Suppressor macrophage treated with lipopolysaccharide for 4 hours (primary cell): ENCODE results near the gene SSNA1.
A peak's percentile ranks its signal among the peaks of the same experiment; 100 is the strongest.

Experiments
- DNase-seq: peaks from one replicate; pipeline ENCODE4 v3.0.0-alpha.2; 2020

The SSNA1 gene, protein sequence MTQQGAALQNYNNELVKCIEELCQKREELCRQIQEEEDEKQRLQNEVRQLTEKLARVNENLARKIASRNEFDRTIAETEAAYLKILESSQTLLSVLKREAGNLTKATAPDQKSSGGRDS

GRCh38 chr9:137188490-137189296, at the start of gene SSNA1, which contains the start of gene ANAPC2:
Gene SSNA1, plus strand, starts transcription at chr9:137188676. Its CDS starts 51 bp downstream, at chr9:137188727.
Gene ANAPC2, minus strand, starts transcription at chr9:137188560. Its CDS starts 28 bp downstream, at chr9:137188532.
- peak; percentile 97 for DNase-seq

GRCh38 chr9:137138722-137139467, 49.6 kb upstream of the SSNA1 start, which contains the start of gene GRIN1:
Gene GRIN1, plus strand, starts transcription at chr9:137139154. Its CDS starts 333 bp downstream, at chr9:137139487.
- peak; percentile 36 for DNase-seq

DNA sequence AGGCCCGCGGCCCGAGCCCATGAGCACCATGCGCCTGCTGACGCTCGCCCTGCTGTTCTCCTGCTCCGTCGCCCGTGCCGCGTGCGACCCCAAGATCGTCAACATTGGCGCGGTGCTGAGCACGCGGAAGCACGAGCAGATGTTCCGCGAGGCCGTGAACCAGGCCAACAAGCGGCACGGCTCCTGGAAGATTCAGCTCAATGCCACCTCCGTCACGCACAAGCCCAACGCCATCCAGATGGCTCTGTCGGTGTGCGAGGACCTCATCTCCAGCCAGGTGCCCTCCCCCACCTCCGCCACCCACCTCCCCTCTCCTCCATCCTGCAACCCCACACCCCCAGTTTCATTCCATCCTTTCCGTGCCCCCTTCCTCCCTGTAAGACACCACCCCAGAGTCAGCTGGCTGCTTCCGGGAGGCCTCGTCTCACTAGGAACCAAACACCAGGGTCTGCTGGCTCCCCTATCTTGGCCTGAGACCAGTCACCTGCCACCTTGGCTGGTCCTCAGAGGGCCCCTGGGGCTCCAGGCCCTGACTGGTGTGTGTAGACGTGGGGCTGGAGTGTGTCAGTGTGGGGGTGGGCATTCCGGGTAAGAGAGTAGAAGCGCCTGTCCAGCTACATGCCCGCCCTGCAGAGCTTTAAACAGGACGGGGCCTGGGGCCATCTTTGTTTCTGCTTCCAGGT, 48.9 kb upstream of the SSNA1 start:
- DNase-seq = no peak

DNA sequence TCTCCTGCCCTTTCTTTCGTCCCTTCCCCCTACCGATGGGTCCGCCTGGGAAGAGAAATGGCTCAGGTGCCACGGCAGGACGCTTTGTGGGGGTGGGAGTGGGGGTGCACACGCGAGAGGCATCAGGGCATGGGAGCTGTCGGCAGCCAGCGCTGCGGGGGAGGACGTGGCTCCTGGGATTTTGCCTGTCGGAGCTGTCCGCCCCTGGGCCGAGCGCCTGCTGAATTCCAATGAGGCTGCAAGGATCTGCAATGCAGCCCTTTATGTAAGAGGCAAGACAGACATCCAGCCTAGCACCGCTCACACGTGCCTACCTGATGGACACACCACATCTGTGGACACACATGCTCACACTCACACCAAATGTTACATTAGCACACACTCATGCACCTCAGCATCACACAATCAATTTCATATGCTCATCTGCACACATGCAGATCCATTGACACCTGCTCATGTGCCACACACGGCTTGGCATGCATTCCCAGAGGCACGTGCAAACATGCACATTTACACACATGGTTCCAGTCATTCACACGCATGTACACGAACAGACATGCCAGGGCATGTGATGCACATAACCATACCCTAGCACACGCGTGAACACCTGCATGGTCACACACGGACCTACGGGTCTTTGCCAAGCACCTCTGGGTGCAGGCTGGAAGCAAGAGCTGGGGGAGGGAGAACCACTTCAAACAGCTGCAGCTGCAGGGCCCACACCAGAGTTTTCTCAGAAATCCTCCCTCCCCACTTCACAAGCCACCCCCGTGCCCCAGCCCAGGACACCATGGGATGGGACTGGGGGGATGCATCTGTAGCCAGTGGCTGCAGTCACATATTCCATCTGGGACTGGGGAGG, 48.1 kb upstream of the SSNA1 start:
- no peak for DNase-seq

DNA sequence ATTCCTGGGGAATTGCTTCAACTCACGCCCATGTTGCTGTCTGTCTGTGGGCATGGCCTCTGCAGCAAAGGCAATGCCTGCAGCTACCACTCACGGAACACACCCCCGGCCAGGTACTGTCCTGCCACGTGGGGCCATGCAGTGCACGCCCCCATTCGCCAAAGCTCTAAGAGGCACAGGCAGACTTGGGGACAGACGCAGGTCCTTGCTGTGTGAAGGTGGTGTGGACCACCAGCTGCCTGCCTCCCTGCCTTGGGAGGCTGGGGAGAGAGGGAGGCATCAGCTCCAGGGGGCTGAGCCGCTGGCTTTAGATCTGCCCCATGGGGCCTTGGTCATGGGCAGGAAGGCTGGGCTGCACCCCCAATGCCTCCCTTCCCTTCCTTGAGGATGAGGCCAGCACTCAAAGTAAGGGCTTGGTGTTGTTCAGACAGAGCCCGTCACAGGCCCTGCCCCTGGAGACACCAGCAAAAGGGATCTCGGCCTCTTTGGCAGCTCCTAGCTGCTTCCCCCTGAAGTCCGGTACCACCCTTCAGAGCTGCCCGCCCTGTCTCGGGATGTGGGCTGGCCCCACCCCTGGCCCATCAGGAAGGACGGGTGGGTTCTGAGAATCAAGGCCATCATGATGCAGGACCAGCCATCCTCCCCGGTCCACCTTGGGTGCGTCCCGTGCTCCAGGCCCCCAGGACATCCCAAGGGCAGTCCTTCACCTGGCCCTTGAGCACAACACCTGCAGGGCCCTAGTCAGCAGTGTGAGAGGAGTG, 47.2 kb upstream of the SSNA1 start:
- no peak for DNase-seq

DNA sequence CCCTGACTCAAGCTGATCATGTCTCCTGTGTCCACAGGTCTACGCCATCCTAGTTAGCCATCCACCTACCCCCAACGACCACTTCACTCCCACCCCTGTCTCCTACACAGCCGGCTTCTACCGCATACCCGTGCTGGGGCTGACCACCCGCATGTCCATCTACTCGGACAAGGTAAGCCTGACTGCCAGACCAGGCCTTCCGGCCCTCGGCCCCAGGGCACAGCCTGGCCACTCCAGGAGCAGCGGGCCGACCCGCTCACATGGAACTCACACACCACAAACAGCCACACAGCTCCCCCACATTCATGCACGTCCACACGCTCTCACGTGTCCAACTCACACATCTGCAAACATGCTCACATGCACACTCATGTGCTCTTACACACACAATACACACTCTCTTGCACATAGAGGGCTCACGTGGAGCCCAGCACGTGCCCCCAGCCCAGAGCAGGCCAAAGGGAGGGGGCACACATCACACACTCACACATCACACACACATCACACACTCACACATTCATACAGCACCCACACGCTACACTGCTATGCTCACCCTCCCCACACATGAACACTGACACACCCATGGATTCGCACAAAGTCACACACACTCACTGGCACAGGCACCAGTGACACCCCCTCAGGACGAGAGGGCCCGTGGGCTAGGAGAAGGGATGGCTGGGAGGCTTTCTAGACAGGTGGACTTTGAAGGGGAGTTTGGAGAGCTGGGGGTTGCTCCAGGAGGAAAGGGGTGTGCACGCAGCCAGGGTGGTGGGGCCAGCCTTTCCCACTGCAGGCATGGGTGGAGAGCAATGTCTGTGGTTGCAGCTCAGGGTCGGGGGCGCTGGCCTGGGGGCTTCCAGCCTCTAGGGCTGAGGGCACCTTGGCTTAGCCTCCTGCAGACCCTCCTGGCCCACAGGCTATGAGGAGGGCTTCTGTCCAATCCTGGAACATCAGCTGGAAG, 46.2 kb upstream of the SSNA1 start:
- DNase-seq = no peak

GRCh38 chr9:137143459-137143858, 45.0 kb upstream of the SSNA1 start:
- no peak for DNase-seq

DNA sequence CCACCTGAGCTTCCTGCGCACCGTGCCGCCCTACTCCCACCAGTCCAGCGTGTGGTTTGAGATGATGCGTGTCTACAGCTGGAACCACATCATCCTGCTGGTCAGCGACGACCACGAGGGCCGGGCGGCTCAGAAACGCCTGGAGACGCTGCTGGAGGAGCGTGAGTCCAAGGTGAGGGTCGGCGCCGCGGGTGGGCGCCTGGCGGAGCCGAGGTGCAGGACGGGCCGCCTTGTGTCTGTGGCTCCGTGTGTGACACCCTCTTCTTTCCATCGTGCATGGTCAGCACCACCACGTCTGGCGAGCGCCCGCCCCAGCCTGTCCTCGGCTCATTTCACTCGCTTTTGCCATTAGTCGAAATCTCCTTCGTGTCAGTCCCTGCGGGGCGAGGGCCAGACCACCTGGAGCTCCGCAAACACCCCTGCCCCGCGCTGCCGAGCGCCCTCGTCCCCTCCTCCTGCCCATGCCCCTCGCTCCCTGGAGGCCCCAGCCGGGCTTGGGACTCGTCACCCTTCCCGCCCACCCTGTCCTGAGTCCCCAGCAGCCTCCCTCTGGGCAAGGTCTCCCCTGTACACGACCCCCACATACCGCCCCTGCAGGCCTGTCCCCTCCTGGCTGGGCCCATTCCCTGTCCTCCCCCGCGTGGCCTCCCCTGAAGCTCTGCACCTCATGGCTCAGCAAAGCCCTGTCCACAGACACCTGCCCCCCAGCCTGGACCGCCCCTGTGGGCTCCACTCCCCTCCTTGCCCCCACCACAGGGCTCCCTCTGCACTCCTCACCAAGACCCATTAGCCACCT, 42.5 kb upstream of the SSNA1 start:
- no peak for DNase-seq

DNA sequence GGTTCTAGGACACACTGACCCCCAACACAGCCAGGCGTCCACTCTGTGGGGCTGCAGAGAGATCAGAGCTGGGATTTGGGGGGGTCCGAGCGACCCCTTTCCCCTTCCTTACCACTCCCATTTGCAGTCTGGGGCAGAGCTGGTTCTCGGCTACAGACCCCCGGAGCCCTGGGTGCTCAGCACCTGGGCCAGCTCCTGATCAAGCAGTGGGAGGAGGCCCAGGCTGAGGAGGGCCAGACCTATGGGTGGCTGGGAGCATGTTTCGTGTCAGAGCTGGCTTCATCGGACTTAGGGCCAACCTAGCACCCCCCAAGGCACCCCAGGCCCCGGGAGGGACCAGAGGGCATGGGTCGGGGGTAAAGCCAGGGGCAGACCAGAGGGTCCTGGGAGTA, 42.0 kb upstream of the SSNA1 start:
- DNase-seq = no peak

- no peak for DNase-seq
These were observed 41.2 kb upstream of the SSNA1 start for GRCh38 chr9:137147091-137147792.

GRCh38 chr9:137147793-137148160, 40.7 kb upstream of the SSNA1 start:
- no peak for DNase-seq

GRCh38 chr9:137148242-137148641, 40.2 kb upstream of the SSNA1 start:
- DNase-seq = no peak

- DNase-seq = no peak
These were observed 39.8 kb upstream of the SSNA1 start for GRCh38 chr9:137148661-137149060.

DNA sequence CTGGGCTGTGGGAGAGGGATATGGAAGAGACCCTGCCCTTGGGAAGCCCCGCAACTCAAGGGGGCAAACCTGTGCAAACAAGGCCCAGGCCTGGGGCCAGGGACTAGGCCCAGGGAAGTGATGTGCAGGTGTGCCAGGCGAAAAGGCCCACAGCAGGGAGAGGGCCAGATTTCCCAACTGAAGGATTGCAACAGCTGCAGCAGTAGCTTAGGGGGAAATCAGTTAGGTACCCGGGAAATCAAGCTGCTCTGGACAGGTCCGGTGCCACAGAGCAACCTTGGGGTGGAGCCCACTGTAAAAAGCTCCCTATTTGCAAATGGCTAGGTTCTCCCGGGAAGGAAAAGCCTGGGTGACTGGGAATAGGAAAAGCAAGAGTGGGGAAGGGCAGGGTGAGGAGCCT, 39.1 kb upstream of the SSNA1 start:
- no peak for DNase-seq

DNA sequence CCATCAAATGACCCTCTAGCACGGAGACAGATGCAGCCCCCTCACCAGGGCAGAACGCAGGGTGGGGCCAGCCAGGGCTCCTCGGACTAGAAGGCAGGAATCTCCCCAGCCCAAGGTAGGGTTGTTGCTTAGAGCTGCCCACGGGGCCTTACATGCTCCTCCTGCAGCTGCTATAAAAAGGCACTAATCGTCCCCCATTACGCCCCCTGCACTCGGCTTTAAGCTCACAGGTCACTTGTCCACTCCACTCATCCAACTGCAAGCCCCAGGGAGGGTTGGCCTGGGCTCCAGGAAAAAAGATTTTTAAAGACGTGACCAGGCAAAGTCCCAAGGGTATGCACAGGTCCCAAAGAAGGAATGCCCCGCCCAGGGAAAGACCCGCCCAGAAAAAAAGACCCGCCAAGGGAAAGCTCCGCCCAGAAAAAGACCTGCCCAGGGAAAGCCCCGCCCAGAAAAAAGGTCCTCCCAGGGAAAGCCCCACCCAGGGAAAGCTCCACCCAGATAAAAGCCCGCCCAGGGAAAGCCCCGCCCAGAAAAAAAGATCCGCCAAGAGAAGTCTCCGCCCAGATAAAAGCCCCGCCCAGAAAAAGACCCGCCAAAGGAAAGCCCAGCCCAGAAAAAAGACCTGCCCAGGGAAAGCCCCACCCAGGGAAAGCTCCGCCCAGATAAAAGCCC, 38.4 kb upstream of the SSNA1 start:
- DNase-seq = no peak

GRCh38 chr9:137150617-137151457, 37.6 kb upstream of the SSNA1 start:
- DNase-seq = peak; percentile 90

DNA sequence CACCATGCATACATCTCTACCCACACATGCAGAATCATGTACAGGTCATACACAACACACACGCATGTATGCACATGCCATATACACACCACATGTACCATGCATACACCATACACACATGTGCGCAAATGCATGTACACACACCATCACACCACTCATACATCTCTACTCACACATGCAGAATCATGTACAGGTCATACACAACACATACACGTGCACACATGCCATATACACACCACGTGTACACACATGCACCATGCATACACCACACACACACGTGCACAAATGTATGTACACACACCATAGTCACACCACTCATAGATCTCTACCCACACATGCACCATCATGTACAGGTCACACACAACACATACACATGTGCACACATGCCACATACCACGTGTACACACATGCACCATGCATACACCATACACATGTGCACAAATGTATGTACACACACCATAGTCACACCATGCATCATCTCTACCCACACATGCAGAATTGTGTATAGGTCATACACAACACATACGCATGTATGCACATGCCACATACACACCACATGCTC, 35.6 kb upstream of the SSNA1 start:
- no peak for DNase-seq
